Smooth muscle cell (in vitro differentiated cells): ENCODE measurements around the gene GALK2. TPM values are rescaled to one million over a fixed set of nuclear protein-coding genes. Genes with fewer than 3 reads are reported as not detected.

Experiments used
- DNase-seq: peaks from one replicate; lab custom pipeline; 2025; ENCODE audit not compliant: unreplicated experiment; lab: John Stamatoyannopoulos, UW
- H2AFZ ChIP-seq: fragments of 200-600 bp; sonication (generic); 2 replicates; pipeline ENCODE4 v1.6.0; 2016; ENCODE audit warnings: antibody characterized with exemption, low read depth, mild to moderate bottlenecking
- H3F3A ChIP-seq: fragments of 200-600 bp; sonication (generic); 2 replicates; pipeline ENCODE4 v1.6.0; 2017; ENCODE audit warnings: antibody characterized with exemption, low read depth
- H3K27ac ChIP-seq: fragments of 200-600 bp; sonication (generic); 2 replicates; pipeline ENCODE4 v1.5.1; 2016; ENCODE audit warnings: low read depth, mild to moderate bottlenecking
- H3K27me3 ChIP-seq: fragments of 200-600 bp; sonication (generic); 2 replicates; pipeline ENCODE4 v1.6.1; 2016; ENCODE audit warnings: low read depth, mild to moderate bottlenecking
- H3K36me3 ChIP-seq: fragments of 200-600 bp; sonication (generic); 2 replicates; pipeline ENCODE4 v1.5.1; 2016; ENCODE audit warnings: low read depth
- H3K4me1 ChIP-seq: fragments of 200-600 bp; sonication (generic); 2 replicates; pipeline ENCODE4 v1.5.1; 2016; ENCODE audit warnings: low read depth
- H3K4me2 ChIP-seq: fragments of 200-600 bp; sonication (generic); 2 replicates; pipeline ENCODE4 v1.6.0; 2016; ENCODE audit warnings: mild to moderate bottlenecking
- H3K4me3 ChIP-seq: fragments of 200-600 bp; sonication (generic); 2 replicates; pipeline ENCODE4 v1.5.1; 2016; ENCODE audit warnings: mild to moderate bottlenecking
- H3K79me2 ChIP-seq: fragments of 200-600 bp; sonication (generic); 2 replicates; pipeline ENCODE4 v1.6.0; 2016; ENCODE audit warnings: low read depth, mild to moderate bottlenecking
- H3K9ac ChIP-seq: fragments of 200-600 bp; sonication (generic); 2 replicates; pipeline ENCODE4 v1.6.0; 2016; ENCODE audit warnings: low read depth
- H3K9me3 ChIP-seq: fragments of 200-600 bp; sonication (generic); replicated peaks from 2 replicates; pipeline ENCODE4 v1.5.1; 2016; ENCODE audit warnings: low read depth
- H4K20me1 ChIP-seq: fragments of 200-600 bp; sonication (generic); 2 replicates; pipeline ENCODE4 v1.6.0; 2016; ENCODE audit warnings: low read depth
- WGBS: methylation state at CpG from one replicate; pipeline ENCODE4 v1.1.7; 2016; ENCODE audit warnings: low lambda C conversion rate; 5-methylcytosine and 5-hydroxymethylcytosine counted together
- polyA plus RNA-seq: library from polyadenylated mRNA; unstranded; fragments of >200 nt; fragmentation: Nextera tagmentation; extraction: Ambion mirVana; gene quantifications from 2 replicates; pipeline ENCODE4 v1.2.1, GENCODE V29; 2016
- total RNA-seq: library from RNA; depleted of rRNA; stranded (reverse); fragments of >200 nt; gene quantifications from 2 replicates; pipeline ENCODE4 v1.2.3, GENCODE V29; 2014
- TF ChIP-seq, protein P1 (sequence below): fragments of 200-600 bp; sonication (generic); IDR thresholded peaks from 2 replicates; pipeline ENCODE4 v1.5.1; 2017; ENCODE audit warnings: borderline replicate concordance, mild to moderate bottlenecking, antibody characterized with exemption; ENCODE audit not compliant: insufficient read depth, poor library complexity, severe bottlenecking

The GALK2 gene
- total and polyA plus RNA-seq, 2 experiments from 2014 or later: 24.4 to 33.4 TPM

DNA sequence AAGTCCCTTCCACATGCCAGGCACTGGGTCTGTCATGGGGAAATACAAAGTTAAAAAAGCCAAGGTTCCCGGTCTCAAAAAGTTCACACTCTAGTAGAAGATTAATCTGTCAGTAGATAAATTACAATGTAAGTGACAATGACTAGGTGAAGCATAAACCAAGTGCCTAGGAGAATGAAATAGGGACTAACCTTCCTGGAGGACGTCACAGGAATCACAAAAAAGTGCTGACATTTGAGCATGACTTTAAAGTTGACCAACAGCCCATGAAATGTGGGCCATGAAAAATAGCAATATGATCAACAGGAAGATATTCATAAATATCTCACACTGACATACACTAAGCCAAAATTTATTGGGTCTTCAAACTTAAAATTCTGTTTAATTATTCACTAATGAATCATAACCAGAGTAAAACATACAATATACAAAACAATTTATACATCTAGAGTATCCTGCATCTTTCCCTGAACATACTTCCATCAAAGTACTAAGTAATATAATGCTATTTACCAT, 34.6 kb upstream of the GALK2 start:
- Histone ChIP-seq H3K9ac (no peak overlapping the region), H3K36me3 (peaks cover 40% of the 10 kb centered on the region), H3F3A (no peaks in the 10 kb centered on the region), H3K79me2 (peaks cover 3% of the 10 kb centered on the region), H3K4me3 (no peak overlapping the region), H2AFZ (no peak overlapping the region), H3K9me3 (no peaks in the 10 kb centered on the region), H4K20me1 (peaks cover 20% of the 10 kb centered on the region), H3K27ac (no peak overlapping the region), H3K4me2 (no peak overlapping the region), H3K4me1 (peaks cover 5% of the 10 kb centered on the region), H3K27me3 (no peaks in the 10 kb centered on the region)
- no peak for DNase-seq
- TF ChIP-seq, protein P1, sequence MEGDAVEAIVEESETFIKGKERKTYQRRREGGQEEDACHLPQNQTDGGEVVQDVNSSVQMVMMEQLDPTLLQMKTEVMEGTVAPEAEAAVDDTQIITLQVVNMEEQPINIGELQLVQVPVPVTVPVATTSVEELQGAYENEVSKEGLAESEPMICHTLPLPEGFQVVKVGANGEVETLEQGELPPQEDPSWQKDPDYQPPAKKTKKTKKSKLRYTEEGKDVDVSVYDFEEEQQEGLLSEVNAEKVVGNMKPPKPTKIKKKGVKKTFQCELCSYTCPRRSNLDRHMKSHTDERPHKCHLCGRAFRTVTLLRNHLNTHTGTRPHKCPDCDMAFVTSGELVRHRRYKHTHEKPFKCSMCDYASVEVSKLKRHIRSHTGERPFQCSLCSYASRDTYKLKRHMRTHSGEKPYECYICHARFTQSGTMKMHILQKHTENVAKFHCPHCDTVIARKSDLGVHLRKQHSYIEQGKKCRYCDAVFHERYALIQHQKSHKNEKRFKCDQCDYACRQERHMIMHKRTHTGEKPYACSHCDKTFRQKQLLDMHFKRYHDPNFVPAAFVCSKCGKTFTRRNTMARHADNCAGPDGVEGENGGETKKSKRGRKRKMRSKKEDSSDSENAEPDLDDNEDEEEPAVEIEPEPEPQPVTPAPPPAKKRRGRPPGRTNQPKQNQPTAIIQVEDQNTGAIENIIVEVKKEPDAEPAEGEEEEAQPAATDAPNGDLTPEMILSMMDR: no peak
- WGBS: 98% methylated on average over 2 of the region's 2 CpGs

DNA sequence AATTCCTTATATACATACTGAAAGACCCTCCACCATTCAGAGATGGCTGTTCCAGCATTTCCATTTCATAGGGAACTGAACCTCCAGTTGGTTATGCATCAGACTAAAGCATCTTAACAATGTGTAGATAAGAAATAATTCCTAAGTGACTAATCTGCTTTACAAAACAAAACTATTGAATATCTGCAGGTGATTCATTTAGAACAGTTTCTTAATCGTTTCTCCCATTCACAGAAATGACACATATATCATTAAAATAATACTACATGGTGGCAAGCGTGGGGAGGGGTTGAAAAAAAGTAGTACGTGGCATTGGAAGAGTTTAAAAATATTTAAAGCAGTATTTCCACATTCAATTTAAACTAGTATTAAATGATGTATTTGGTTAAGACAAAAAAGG, 34.1 kb upstream of the GALK2 start:
- no peak overlapping the region for H3K4me3 ChIP-seq
- H3K27me3 ChIP-seq: no peaks in the 10 kb centered on the region
- H4K20me1 ChIP-seq: peaks cover 25% of the 10 kb centered on the region
- no peak overlapping the region for H3K9ac ChIP-seq
- no peak overlapping the region for H2AFZ ChIP-seq
- peaks cover 8% of the 10 kb centered on the region for H3K79me2 ChIP-seq
- H3K27ac ChIP-seq: no peak overlapping the region
- H3K4me2 ChIP-seq: no peak overlapping the region
- H3K9me3 ChIP-seq: no peaks in the 10 kb centered on the region
- peaks cover 41% of the 10 kb centered on the region for H3K36me3 ChIP-seq
- 84% methylated on average over 3 of the region's 3 CpGs for WGBS
- DNase-seq: no peak
- peaks cover 5% of the 10 kb centered on the region for H3K4me1 ChIP-seq
- TF ChIP-seq, protein P1: no peak
- H3F3A ChIP-seq: no peaks in the 10 kb centered on the region

DNA sequence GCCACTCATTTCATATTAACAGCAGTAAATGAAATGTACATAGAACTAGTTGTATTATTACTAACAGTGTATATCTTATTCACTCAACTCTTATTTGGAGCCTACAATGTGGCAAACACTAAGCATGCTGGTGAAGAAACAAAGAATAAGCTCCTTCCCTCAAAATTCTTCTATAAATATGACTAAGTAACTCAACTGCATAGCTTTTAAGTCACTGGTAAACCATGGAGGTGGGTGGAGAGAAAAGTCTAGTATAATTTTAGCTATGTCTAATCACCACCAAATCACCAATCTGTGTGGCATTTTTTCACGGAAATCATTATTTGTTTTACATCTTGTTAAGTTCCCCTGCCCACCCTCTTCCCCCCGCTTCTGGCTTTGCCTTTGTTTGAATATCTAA, 32.2 kb upstream of the GALK2 start:
- Histone ChIP-seq H3K27ac (peak overlapping the region; percentile 23), H3F3A (no peaks in the 10 kb centered on the region), H3K79me2 (peaks cover 21% of the 10 kb centered on the region), H3K36me3 (peaks cover 43% of the 10 kb centered on the region), H2AFZ (no peak overlapping the region), H3K4me2 (no peak overlapping the region), H3K9me3 (no peaks in the 10 kb centered on the region), H4K20me1 (peaks cover 43% of the 10 kb centered on the region), H3K27me3 (no peaks in the 10 kb centered on the region), H3K9ac (no peak overlapping the region), H3K4me3 (no peak overlapping the region), H3K4me1 (peaks cover 5% of the 10 kb centered on the region)
- WGBS: 79% methylated on average over 2 of the region's 2 CpGs
- no peak for DNase-seq
- TF ChIP-seq, protein P1: no peak
